ENCODE results near the gene DNAJC4. TPM values are rescaled to one million over a fixed set of nuclear protein-coding genes. Genes with fewer than 3 reads are reported as not detected.

The DNAJC4 gene
- total and polyA plus RNA-seq, 9 donors, result 25.0 to 69.1 (median 43.1) TPM

GRCh38 chr11:64232967-64233315 is 2.6 kb downstream of the DNAJC4 start:
- H3K27me3 ChIP-seq, result no peaks in the 10 kb centered on the region
- H3K27ac ChIP-seq, result no peak overlapping the region
- H3K4me1 ChIP-seq (ENCODE audit: insufficient read depth), result peaks cover 14% of the 10 kb centered on the region
- intact Hi-C loops (cut with DNase I), result no loop called here
- DNase-seq, result no peak
- no peaks in the 10 kb centered on the region for H3K9me3 ChIP-seq
- no peak overlapping the region for H3K4me3 ChIP-seq
- WGBS, 3 donors, result 83 to 91% (median 86%) methylated on average over 8 of the region's 8 CpGs
- TF ChIP-seq POLR2A (IDR thresholded peaks at IDR 0.05), result no peak
- no peaks in the 10 kb centered on the region for H3K36me3 ChIP-seq

DNA sequence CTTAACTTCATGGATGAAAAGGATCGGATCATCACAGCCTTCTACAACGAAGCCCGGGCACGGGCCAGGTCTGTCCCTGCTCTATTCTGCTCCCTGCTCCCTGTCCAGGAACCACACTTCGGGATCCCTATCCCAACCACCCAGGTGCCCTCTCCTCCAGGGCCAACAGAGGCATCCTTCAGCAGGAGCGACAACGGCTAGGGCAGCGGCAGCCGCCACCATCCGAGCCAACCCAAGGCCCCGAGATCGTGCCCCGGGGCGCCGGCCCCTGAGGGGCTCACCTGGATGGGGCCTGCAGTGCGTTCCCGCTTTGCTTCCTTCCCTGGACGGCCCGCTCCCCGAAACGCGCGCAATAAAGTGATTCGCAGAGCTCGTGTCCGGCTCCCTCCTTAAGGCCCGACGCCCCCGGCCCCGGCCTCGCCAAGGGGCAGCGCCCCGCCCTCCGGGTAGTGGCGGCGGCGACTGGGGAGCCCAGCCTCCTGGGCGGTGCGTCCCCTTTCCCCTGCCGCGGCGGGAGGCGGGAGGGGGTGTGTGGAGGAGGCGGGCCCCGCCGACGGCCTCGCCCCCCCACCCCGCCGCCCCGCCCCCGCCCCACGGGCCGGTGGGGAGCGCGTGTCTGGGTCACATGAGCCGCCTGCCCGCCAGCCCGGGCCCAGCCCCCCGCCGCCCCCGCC is 3.7 kb downstream of the DNAJC4 start, which contains the start of gene VEGFB:
Gene VEGFB, plus strand, starts transcription at position 672 of the 674 bp plus-strand sequence. CDS start 250 bp downstream, outside the sequence.
- 1 to 18% (median 3%) methylated on average over 5 to 43 of the region's 62 CpGs for WGBS, 3 donors
- peak within 1 kb of the TSS; percentile 71 for H3K4me3 ChIP-seq
- H3K4me1 ChIP-seq (ENCODE audit: insufficient read depth), result peaks cover 14% of the 10 kb centered on the region
- intact Hi-C loops (cut with DNase I), result no loop called here
- H3K27ac ChIP-seq, result peak within 1 kb of the TSS; percentile 87 to 88
- TF ChIP-seq EP300 (IDR thresholded peaks at IDR 0.05), result no peak
- no peak for TF ChIP-seq CTCF (IDR thresholded peaks at IDR 0.05)
- TF ChIP-seq POLR2A (IDR thresholded peaks at IDR 0.05), result peak; percentile 39
- no peaks in the 10 kb centered on the region for H3K27me3 ChIP-seq
- H3K36me3 ChIP-seq, result no peaks in the 10 kb centered on the region
- no peaks in the 10 kb centered on the region for H3K9me3 ChIP-seq
- peak; percentile 78 to 83 (median 81) for DNase-seq

- H3K27ac ChIP-seq, result peak overlapping the region; percentile 87 to 88
- intact Hi-C loops (cut with DNase I), result no loop called here
- TF ChIP-seq POLR2A (IDR thresholded peaks at IDR 0.05), result no peak
- TF ChIP-seq CTCF (IDR thresholded peaks at IDR 0.05), result no peak
- no peak for TF ChIP-seq EP300 (IDR thresholded peaks at IDR 0.05)
Measured at GRCh38 chr11:64234647-64235379, 4.5 kb downstream of the DNAJC4 start.

GRCh38 chr11:64235437-64236161 is 5.3 kb downstream of the DNAJC4 start:
- peak overlapping the region; percentile 87 to 88 for H3K27ac ChIP-seq
- DNase-seq, result peak in 3 of 5 donors; percentile 33 to 53 (median 47)
- no peak for TF ChIP-seq POLR2A (IDR thresholded peaks at IDR 0.05)
- TF ChIP-seq CTCF (IDR thresholded peaks at IDR 0.05), result no peak
- no peak for TF ChIP-seq EP300 (IDR thresholded peaks at IDR 0.05)
- no peaks in the 10 kb centered on the region for H3K36me3 ChIP-seq
- H3K4me1 ChIP-seq (ENCODE audit: insufficient read depth), result peaks cover 13% of the 10 kb centered on the region
- H3K27me3 ChIP-seq, result no peaks in the 10 kb centered on the region
- H3K9me3 ChIP-seq, result no peaks in the 10 kb centered on the region
- 74 to 75% (median 74%) methylated on average over 12 of the region's 12 CpGs for WGBS, 3 donors
- intact Hi-C loops (cut with DNase I), result no loop called here
- peak overlapping the region; percentile 71 for H3K4me3 ChIP-seq

More at GRCh38 chr11:64234647-64235379, 4.5 kb downstream of the DNAJC4 start:
- 3 to 16% (median 10%) methylated on average over 10 to 79 of the region's 80 CpGs for WGBS, 3 donors
- Histone ChIP-seq H3K36me3 (no peaks in the 10 kb centered on the region), H3K9me3 (no peaks in the 10 kb centered on the region), H3K4me3 (peak overlapping the region; percentile 71), H3K27me3 (no peaks in the 10 kb centered on the region), H3K4me1 (ENCODE audit: insufficient read depth) (peaks cover 11% of the 10 kb centered on the region)
- peak in 3 of 5 donors; percentile 51 to 74 (median 72) for DNase-seq

Data from ovary (tissue), 9 donors.